K562 (cell line): ENCODE measurements around the gene HSPA4. TPM values are rescaled to one million over a fixed set of nuclear protein-coding genes. Genes with fewer than 3 reads are reported as not detected.

Experiments used
- L3MBTL2 ChIP-seq: fragments of 450-650 bp; IDR thresholded peaks from 2 replicates; pipeline ENCODE4 v1.6.1; 2016; ENCODE audit warnings: mild to moderate bottlenecking, moderate library complexity
- SREBF2 ChIP-seq: sonication (generic); formaldehyde crosslinking; IDR thresholded peaks from 2 replicates; pipeline ENCODE4 v1.4.0; 2020; ENCODE audit warnings: mild to moderate bottlenecking, missing genetic modification reagents
- TCF3 ChIP-seq: sonication (generic); formaldehyde crosslinking; IDR thresholded peaks from 2 replicates; pipeline ENCODE4 v1.4.0; 2020; ENCODE audit warnings: mild to moderate bottlenecking, missing genetic modification reagents
- XRCC3 ChIP-seq: fragments of 450-650 bp; IDR thresholded peaks from 2 replicates; pipeline ENCODE4 v1.6.1; 2017; ENCODE audit warnings: mild to moderate bottlenecking, moderate library complexity
- polyA plus RNA-seq, 8 experiments: library from polyadenylated mRNA; depleted of rRNA in 4 of 8; stranded (reverse) in 5 of 8; unstranded in 3 of 8; fragments of >200 nt; fragmentation: Nextera tagmentation in 2 of 8; fragmentation: Illumina TruSeq in 1 of 8; extraction: Ambion mirVana in 2 of 8; extraction: Trizol in 1 of 8; gene quantifications; 2 replicates each; pipeline versions ENCODE4 v1.2.1 to v1.2.3, GENCODE V29; 2011 to 2014; ENCODE audit warnings: inconsistent platforms in 1 of 8, missing spikeins in 1 of 8
- total RNA-seq, 7 experiments: library from RNA; depleted of rRNA in 6 of 7; stranded (reverse); fragments of >200 nt in 6 of 7; fragmentation: Illumina TruSeq in 2 of 7; extraction: Trizol in 2 of 7; gene quantifications; 2 replicates each; pipeline versions ENCODE4 v1.2.1 to v1.2.3, GENCODE V29; 2011 to 2021; ENCODE audit warnings: low replicate concordance in 1 of 7
- TF ChIP-seq, protein P1 (sequence below): sonication (generic); formaldehyde crosslinking; IDR thresholded peaks from 2 replicates; pipeline ENCODE4 v1.4.0; 2020; ENCODE audit warnings: mild to moderate bottlenecking, missing genetic modification reagents
- TF ChIP-seq, protein P2 (sequence below): fragments of 450-650 bp; conservative IDR thresholded peaks from 2 replicates; pipeline ENCODE4 v1.6.1; 2016; ENCODE audit warnings: missing genetic modification characterization, low read depth, mild to moderate bottlenecking, missing compliant biosample characterization, moderate library complexity
- TF ChIP-seq, protein P3 (sequence below): IDR thresholded peaks from 3 replicates; pipeline ENCODE4 v1.6.1; 2011; ENCODE audit warnings: borderline replicate concordance, mild to moderate bottlenecking; ENCODE audit not compliant: insufficient read length, insufficient read depth
- TF ChIP-seq, protein P4 (sequence below), 2 experiments: IDR thresholded peaks; 2 replicates each; pipeline ENCODE4 v1.6.1; 2012; ENCODE audit warnings: improper control_type of control experiment in 2 of 2, low read depth in 2 of 2, low read length in 2 of 2, borderline replicate concordance in 1 of 2

HSPA4 gene
- total and polyA plus RNA-seq, 9 of the 15 experiments (the other 6 are each of a cell fraction or from before 2014, with no cell fraction given) = 90.3 to 286 (median 148) TPM

DNA sequence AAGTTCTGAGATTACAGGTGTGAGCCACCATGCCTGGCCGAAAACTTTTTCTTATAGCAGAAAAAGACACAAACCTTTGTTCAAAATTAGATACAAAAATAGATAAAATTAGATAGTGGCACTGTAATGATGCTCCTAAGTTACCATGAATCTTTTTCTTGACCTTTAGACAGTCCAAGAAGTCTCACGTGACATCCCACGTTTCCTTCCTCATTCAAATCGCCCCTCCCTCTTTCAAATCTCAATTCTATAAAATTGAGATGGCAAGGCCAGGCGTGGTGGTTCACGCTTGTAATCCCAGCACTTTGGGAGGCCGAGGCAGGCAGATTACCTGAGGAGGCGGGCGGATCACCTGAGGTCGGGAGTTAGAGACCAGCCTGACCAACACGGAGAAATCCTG, 17.7 kb upstream of the HSPA4 start (continued):
- TF ChIP-seq, protein P1, sequence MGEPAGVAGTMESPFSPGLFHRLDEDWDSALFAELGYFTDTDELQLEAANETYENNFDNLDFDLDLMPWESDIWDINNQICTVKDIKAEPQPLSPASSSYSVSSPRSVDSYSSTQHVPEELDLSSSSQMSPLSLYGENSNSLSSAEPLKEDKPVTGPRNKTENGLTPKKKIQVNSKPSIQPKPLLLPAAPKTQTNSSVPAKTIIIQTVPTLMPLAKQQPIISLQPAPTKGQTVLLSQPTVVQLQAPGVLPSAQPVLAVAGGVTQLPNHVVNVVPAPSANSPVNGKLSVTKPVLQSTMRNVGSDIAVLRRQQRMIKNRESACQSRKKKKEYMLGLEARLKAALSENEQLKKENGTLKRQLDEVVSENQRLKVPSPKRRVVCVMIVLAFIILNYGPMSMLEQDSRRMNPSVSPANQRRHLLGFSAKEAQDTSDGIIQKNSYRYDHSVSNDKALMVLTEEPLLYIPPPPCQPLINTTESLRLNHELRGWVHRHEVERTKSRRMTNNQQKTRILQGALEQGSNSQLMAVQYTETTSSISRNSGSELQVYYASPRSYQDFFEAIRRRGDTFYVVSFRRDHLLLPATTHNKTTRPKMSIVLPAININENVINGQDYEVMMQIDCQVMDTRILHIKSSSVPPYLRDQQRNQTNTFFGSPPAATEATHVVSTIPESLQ (CRISPR knock-in tag) = no peak
- no peak for TF ChIP-seq TCF3
- TF ChIP-seq, protein P2, sequence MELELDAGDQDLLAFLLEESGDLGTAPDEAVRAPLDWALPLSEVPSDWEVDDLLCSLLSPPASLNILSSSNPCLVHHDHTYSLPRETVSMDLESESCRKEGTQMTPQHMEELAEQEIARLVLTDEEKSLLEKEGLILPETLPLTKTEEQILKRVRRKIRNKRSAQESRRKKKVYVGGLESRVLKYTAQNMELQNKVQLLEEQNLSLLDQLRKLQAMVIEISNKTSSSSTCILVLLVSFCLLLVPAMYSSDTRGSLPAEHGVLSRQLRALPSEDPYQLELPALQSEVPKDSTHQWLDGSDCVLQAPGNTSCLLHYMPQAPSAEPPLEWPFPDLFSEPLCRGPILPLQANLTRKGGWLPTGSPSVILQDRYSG (tag) = no peak
- TF ChIP-seq SREBF2 (CRISPR knock-in tag) = no peak
- TF ChIP-seq, protein P3, sequence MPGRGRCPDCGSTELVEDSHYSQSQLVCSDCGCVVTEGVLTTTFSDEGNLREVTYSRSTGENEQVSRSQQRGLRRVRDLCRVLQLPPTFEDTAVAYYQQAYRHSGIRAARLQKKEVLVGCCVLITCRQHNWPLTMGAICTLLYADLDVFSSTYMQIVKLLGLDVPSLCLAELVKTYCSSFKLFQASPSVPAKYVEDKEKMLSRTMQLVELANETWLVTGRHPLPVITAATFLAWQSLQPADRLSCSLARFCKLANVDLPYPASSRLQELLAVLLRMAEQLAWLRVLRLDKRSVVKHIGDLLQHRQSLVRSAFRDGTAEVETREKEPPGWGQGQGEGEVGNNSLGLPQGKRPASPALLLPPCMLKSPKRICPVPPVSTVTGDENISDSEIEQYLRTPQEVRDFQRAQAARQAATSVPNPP = no peak
- no peak for TF ChIP-seq L3MBTL2
- no peak for TF ChIP-seq XRCC3
- TF ChIP-seq, protein P4, sequence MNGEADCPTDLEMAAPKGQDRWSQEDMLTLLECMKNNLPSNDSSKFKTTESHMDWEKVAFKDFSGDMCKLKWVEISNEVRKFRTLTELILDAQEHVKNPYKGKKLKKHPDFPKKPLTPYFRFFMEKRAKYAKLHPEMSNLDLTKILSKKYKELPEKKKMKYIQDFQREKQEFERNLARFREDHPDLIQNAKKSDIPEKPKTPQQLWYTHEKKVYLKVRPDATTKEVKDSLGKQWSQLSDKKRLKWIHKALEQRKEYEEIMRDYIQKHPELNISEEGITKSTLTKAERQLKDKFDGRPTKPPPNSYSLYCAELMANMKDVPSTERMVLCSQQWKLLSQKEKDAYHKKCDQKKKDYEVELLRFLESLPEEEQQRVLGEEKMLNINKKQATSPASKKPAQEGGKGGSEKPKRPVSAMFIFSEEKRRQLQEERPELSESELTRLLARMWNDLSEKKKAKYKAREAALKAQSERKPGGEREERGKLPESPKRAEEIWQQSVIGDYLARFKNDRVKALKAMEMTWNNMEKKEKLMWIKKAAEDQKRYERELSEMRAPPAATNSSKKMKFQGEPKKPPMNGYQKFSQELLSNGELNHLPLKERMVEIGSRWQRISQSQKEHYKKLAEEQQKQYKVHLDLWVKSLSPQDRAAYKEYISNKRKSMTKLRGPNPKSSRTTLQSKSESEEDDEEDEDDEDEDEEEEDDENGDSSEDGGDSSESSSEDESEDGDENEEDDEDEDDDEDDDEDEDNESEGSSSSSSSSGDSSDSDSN (IDR thresholded peaks at IDR 0.05; ENCODE audit: borderline replicate concordance in 1 of 2, low read depth in 2 of 2, low read length in 2 of 2) = no peak
